ENCODE measurements around the gene MAST4.

The MAST4 gene

GRCh38 chr5:66724349-66725139 lies 128.4 kb downstream of the MAST4 start:
- Histone ChIP-seq H3K79me2 (ENCODE audit: control insufficient read depth, low read length) (no peaks in the 10 kb centered on the region), H3K36me3 (ENCODE audit: control insufficient read depth, low read length) (no peaks in the 10 kb centered on the region), H3K9me3 (ENCODE audit: control insufficient read depth, insufficient read depth, low read length) (no peaks in the 10 kb centered on the region), H3K27ac (ENCODE audit: low read depth, low read length) (no peak overlapping the region), H3F3A (ENCODE audit: control insufficient read depth, insufficient read depth) (no peaks in the 10 kb centered on the region), H3K9me2 (replicated peaks; ENCODE audit: control insufficient read depth, low read length) (no peaks in the 10 kb centered on the region), H3K4me1 (ENCODE audit: control insufficient read depth, low read length) (no peaks in the 10 kb centered on the region), H3K27me3 (ENCODE audit: control insufficient read depth, low read length) (no peaks in the 10 kb centered on the region), H3K4me3 (ENCODE audit: low read length) (no peak overlapping the region), H4K20me1 (ENCODE audit: control insufficient read depth, insufficient read depth, low read depth, low read length) (no peaks in the 10 kb centered on the region), H3K4me2 (ENCODE audit: low read length) (no peak overlapping the region)
- TF ChIP-seq EZH2phosphoT487 (IDR thresholded peaks at IDR 0.05; ENCODE audit: borderline replicate concordance, low read length) (no peak), CTCF (IDR thresholded peaks at IDR 0.05; ENCODE audit: low read depth, low read length, poor library complexity, severe bottlenecking) (no peak)

DNA sequence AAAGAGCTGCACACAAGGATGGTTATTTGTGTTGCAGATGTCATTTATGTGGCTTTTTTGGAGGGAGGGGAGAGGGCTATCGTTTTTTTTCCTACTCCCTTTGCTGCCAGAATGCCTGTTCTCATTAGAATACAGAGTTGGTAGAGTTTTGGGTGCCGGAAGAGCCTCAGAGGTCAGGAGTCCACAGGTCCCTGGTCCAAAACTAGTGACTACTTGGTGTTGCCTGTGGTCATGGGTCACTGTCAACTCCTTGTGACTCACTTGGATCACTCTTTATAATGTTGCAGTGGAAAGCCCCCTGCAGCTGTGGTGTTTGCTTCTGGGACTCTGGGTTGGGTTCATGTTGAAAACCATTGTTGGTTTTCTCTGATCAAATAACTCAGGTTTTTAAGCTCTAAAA lies 131.4 kb downstream of the MAST4 start:
- Histone ChIP-seq H3K27me3 (ENCODE audit: control insufficient read depth, low read length) (no peaks in the 10 kb centered on the region), H4K20me1 (ENCODE audit: control insufficient read depth, insufficient read depth, low read depth, low read length) (no peaks in the 10 kb centered on the region), H3K79me2 (ENCODE audit: control insufficient read depth, low read length) (no peaks in the 10 kb centered on the region), H3K27ac (ENCODE audit: low read depth, low read length) (no peak overlapping the region), H3K9me3 (ENCODE audit: control insufficient read depth, insufficient read depth, low read length) (no peaks in the 10 kb centered on the region), H3K4me3 (ENCODE audit: low read length) (no peak overlapping the region), H3K4me2 (ENCODE audit: low read length) (no peak overlapping the region), H3K9me2 (replicated peaks; ENCODE audit: control insufficient read depth, low read length) (no peaks in the 10 kb centered on the region), H3K36me3 (ENCODE audit: control insufficient read depth, low read length) (no peaks in the 10 kb centered on the region), H3K4me1 (ENCODE audit: control insufficient read depth, low read length) (no peaks in the 10 kb centered on the region), H3F3A (ENCODE audit: control insufficient read depth, insufficient read depth) (no peaks in the 10 kb centered on the region)
- TF ChIP-seq CTCF (IDR thresholded peaks at IDR 0.05; ENCODE audit: low read depth, low read length, poor library complexity, severe bottlenecking) = no peak
- TF ChIP-seq EZH2phosphoT487 (IDR thresholded peaks at IDR 0.05; ENCODE audit: borderline replicate concordance, low read length) = no peak

GRCh38 chr5:66728049-66728448 lies 131.9 kb downstream of the MAST4 start:
- TF ChIP-seq EZH2phosphoT487 (IDR thresholded peaks at IDR 0.05; ENCODE audit: borderline replicate concordance, low read length) (no peak), CTCF (IDR thresholded peaks at IDR 0.05; ENCODE audit: low read depth, low read length, poor library complexity, severe bottlenecking) (no peak)
- H3K36me3 ChIP-seq (ENCODE audit: control insufficient read depth, low read length) = no peaks in the 10 kb centered on the region
- H3K79me2 ChIP-seq (ENCODE audit: control insufficient read depth, low read length) = no peaks in the 10 kb centered on the region
- no peak overlapping the region for H3K27ac ChIP-seq (ENCODE audit: low read depth, low read length)
- H3K9me2 ChIP-seq (replicated peaks; ENCODE audit: control insufficient read depth, low read length) = no peaks in the 10 kb centered on the region
- no peaks in the 10 kb centered on the region for H3K27me3 ChIP-seq (ENCODE audit: control insufficient read depth, low read length)
- H3K9me3 ChIP-seq (ENCODE audit: control insufficient read depth, insufficient read depth, low read length) = no peaks in the 10 kb centered on the region
- H3K4me1 ChIP-seq (ENCODE audit: control insufficient read depth, low read length) = no peaks in the 10 kb centered on the region
- H4K20me1 ChIP-seq (ENCODE audit: control insufficient read depth, insufficient read depth, low read depth, low read length) = no peaks in the 10 kb centered on the region
- no peaks in the 10 kb centered on the region for H3F3A ChIP-seq (ENCODE audit: control insufficient read depth, insufficient read depth)
- no peak overlapping the region for H3K4me2 ChIP-seq (ENCODE audit: low read length)
- H3K4me3 ChIP-seq (ENCODE audit: low read length) = no peak overlapping the region

All from DOHH2 (cell line).